Measurements from ENCODE around the gene IGFBP3. TPM values are rescaled to one million over a fixed set of nuclear protein-coding genes. Genes with fewer than 3 reads are reported as not detected.
A peak's percentile ranks its signal among the peaks of the same experiment; 100 is the strongest.

The IGFBP3 gene, protein sequence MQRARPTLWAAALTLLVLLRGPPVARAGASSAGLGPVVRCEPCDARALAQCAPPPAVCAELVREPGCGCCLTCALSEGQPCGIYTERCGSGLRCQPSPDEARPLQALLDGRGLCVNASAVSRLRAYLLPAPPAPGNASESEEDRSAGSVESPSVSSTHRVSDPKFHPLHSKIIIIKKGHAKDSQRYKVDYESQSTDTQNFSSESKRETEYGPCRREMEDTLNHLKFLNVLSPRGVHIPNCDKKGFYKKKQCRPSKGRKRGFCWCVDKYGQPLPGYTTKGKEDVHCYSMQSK
- 100 to 1,000 TPM in 2 of 4 donors, 10 to 100 TPM in 2; 43.4 to 167 (median 103) TPM for total RNA-seq

- Histone ChIP-seq H3K27me3 (peaks cover 71% of the 10 kb centered on the region), H3K9me3 (no peaks in the 10 kb centered on the region), H3K4me1 (peaks cover 3 to 68% (median 20%) of the 10 kb centered on the region in 3 donors), H3K27ac (peak within 1 kb of the TSS in 2 of 4 donors; percentile 4 to 44), H3K36me3 (no peaks in the 10 kb centered on the region), H3K4me3 (peak within 1 kb of the TSS; percentile 29 to 51)
- 0% methylated on average over 7 of the region's 111 CpGs; no CpG with 5 or more reads in 1 of the 2 donors for WGBS, 2 donors (ENCODE audit: low coverage in 1 of 2)
- TF ChIP-seq, protein P1, sequence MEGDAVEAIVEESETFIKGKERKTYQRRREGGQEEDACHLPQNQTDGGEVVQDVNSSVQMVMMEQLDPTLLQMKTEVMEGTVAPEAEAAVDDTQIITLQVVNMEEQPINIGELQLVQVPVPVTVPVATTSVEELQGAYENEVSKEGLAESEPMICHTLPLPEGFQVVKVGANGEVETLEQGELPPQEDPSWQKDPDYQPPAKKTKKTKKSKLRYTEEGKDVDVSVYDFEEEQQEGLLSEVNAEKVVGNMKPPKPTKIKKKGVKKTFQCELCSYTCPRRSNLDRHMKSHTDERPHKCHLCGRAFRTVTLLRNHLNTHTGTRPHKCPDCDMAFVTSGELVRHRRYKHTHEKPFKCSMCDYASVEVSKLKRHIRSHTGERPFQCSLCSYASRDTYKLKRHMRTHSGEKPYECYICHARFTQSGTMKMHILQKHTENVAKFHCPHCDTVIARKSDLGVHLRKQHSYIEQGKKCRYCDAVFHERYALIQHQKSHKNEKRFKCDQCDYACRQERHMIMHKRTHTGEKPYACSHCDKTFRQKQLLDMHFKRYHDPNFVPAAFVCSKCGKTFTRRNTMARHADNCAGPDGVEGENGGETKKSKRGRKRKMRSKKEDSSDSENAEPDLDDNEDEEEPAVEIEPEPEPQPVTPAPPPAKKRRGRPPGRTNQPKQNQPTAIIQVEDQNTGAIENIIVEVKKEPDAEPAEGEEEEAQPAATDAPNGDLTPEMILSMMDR (IDR thresholded peaks at IDR 0.05) = no peak
- TF ChIP-seq POLR2AphosphoS5 (IDR thresholded peaks at IDR 0.05) = no peak
- no peak for TF ChIP-seq EP300 (IDR thresholded peaks at IDR 0.05)
- ATAC-seq = peak; percentile 61
Measured at GRCh38 chr7:45920502-45921380, at the start of gene IGFBP3. IGFBP3 (minus strand) TSS chr7:45921272; CDS start chr7:45921140, 132 bp downstream.

DNA sequence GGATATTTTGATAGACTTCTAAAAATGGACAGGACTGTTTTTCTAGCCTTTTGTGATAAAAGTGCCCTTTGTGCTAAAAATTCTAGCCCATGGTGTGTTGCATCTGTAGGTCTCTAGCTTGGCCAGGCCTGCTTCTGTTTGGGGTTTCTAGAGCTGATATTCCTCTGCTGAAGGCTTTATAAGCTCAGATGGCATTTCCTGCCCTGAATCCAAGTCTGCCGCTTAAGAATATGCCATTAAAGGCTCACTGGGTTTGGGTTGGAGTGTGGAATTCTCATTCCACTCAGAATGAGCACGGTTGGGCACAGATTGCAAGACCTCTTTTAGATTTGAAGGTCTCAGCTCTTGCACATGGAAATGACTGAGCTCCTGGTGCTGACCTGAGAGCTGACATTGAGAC is 49.4 kb upstream of the IGFBP3 start:
- ATAC-seq = no peak
- Histone ChIP-seq H3K36me3 (no peaks in the 10 kb centered on the region), H3K9me3 (no peaks in the 10 kb centered on the region), H3K4me3 (no peak overlapping the region), H3K27me3 (no peaks in the 10 kb centered on the region), H3K4me1 (no peaks in the 10 kb centered on the region), H3K27ac (no peak overlapping the region)
- TF ChIP-seq POLR2A (IDR thresholded peaks at IDR 0.05) = no peak
- TF ChIP-seq, protein P1 (IDR thresholded peaks at IDR 0.05) = no peak
- no peak for TF ChIP-seq POLR2AphosphoS5 (IDR thresholded peaks at IDR 0.05)
- no peak for TF ChIP-seq EP300 (IDR thresholded peaks at IDR 0.05)
- 83% methylated on average over 2 of the region's 2 CpGs; no CpG with 5 or more reads in 1 of the 2 donors for WGBS, 2 donors (ENCODE audit: low coverage in 1 of 2)

- Histone ChIP-seq H3K4me3 (no peak overlapping the region), H3K9me3 (no peaks in the 10 kb centered on the region), H3K27me3 (no peaks in the 10 kb centered on the region), H3K4me1 (no peaks in the 10 kb centered on the region), H3K27ac (no peak overlapping the region), H3K36me3 (no peaks in the 10 kb centered on the region)
- TF ChIP-seq, protein P1 (IDR thresholded peaks at IDR 0.05) = no peak
- no peak for TF ChIP-seq POLR2AphosphoS5 (IDR thresholded peaks at IDR 0.05)
- no peak for ATAC-seq
- 85 to 96% methylated on average over 3 to 5 of the region's 5 CpGs for WGBS, 2 donors (ENCODE audit: low coverage in 1 of 2)
Measured at GRCh38 chr7:45969940-45970339, 48.9 kb upstream of the IGFBP3 start.

GRCh38 chr7:45968856-45969541 is 47.9 kb upstream of the IGFBP3 start:
- Histone ChIP-seq H3K36me3 (no peaks in the 10 kb centered on the region), H3K4me3 (no peak overlapping the region), H3K9me3 (no peaks in the 10 kb centered on the region), H3K27me3 (no peaks in the 10 kb centered on the region), H3K27ac (no peak overlapping the region), H3K4me1 (no peaks in the 10 kb centered on the region)
- no peak for TF ChIP-seq POLR2A (IDR thresholded peaks at IDR 0.05)
- TF ChIP-seq, protein P1 (IDR thresholded peaks at IDR 0.05) = no peak
- TF ChIP-seq POLR2AphosphoS5 (IDR thresholded peaks at IDR 0.05) = no peak
- TF ChIP-seq EP300 (IDR thresholded peaks at IDR 0.05) = no peak
- WGBS, 2 donors (ENCODE audit: low coverage in 1 of 2) = 82 to 83% methylated on average over 8 to 10 of the region's 10 CpGs
- ATAC-seq = no peak

Measured in gastroesophageal sphincter (tissue), 4 donors.